Uterus (tissue), 2 donors: ENCODE results near the gene GNB5.

Experiments used
- CTCF ChIP-seq, 4 experiments: fragments of 200-600 bp in 2 of 4; fragments of 450-650 bp in 2 of 4; sonication (generic) in 2 of 4; IDR thresholded peaks; one replicate each; pipeline ENCODE4 v1.5.1; 2016 to 2019; ENCODE audit warnings: antibody characterized with exemption in 4 of 4, mild to moderate bottlenecking in 2 of 4, moderate library complexity in 1 of 4
- POLR2A ChIP-seq, 2 donors: fragments of 450-650 bp; IDR thresholded peaks; one replicate each; pipeline ENCODE4 v1.6.1; 2016; ENCODE audit warnings: antibody characterized with exemption in 2 of 2, mild to moderate bottlenecking in 1 of 2, moderate library complexity in 1 of 2

GRCh38 chr15:52224211-52224610 lies 33.0 kb upstream of the GNB5 start:
- TF ChIP-seq POLR2A (IDR thresholded peaks at IDR 0.05) (no peak), CTCF (IDR thresholded peaks at IDR 0.05) (no peak)
